GM21717 (cell line): Measurements from ENCODE around the gene MST1R.

ENCODE experiments used
- ATAC-seq: cut with Tn5 transposase; IDR thresholded peaks from one replicate; pipeline ENCODE4 v1.9.1; 2021; ENCODE audit warnings: mild to moderate bottlenecking, moderate library complexity; ENCODE audit not compliant: unreplicated experiment

The MST1R gene

DNA sequence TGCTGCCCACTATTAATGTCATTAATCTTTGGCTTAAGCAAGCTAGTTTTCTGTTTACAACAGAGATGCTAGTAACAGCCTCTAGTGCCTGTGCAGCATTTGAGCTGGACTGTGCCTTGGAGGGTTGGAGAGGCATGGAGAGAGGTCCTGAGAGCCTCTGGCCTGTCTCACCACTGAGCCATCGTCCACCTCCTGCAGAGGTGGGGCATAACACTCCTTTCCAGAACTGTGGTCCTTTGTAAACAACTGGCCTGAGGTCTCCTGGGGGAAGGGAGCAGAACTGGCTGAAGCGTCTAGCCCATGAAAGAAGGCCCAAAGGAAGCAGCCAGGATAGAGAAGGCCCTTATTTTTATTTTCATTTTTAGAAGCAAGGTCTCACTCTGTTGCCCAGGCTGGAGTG is 24.0 kb downstream of the MST1R start:
- ATAC-seq: no peak

DNA sequence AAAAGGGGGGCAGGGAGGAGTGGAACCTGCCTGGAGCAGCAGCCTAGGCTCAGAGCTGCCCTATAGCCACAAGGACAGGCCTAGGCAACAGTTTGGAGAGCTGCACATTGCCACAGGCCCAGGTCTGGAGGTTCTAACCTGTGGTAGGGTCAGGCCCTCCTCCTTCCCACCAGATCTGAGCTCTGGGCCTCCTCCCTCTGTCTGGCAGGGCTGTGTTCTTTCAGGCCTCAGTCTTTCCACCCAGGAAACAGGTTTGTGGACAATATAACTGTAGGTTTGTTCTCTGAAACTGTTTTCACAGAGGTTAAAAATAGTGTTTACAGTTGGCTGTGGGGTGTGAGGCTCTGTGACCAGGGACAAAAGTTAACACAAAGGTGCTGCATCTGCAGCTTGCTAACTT is 25.0 kb downstream of the MST1R start:
- no peak for ATAC-seq

GRCh38 chr3:49877716-49878115 is 26.0 kb downstream of the MST1R start:
- ATAC-seq: no peak

GRCh38 chr3:49876567-49876966 is 27.1 kb downstream of the MST1R start:
- ATAC-seq: no peak

GRCh38 chr3:49873623-49874022 is 30.1 kb downstream of the MST1R start:
- no peak for ATAC-seq

DNA sequence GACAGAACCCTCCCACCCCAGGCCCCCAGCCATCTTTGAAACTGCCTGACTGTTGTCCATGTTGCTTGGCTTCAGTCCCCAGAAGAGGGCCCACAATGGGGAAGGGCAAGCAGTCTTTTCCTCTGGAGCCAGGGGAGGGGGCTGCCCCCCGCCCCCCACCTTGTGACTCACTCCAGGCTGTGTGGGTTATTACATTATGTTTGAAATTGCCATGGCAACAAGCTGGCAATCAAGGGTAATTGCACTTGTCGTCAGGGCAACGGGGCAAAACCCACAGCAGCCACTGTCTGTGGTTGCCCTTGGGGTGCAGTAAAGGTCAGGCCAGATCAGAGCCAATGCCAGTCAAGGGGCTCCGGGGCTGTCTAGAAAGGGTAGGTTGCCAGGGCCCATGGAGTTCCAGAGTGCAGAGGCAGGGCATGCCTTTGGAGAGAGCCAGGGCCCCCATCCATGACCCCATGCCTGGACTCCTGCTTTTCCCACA is 30.8 kb downstream of the MST1R start:
- ATAC-seq: no peak

GRCh38 chr3:49871531-49872153 is 32.0 kb downstream of the MST1R start:
- ATAC-seq: no peak

DNA sequence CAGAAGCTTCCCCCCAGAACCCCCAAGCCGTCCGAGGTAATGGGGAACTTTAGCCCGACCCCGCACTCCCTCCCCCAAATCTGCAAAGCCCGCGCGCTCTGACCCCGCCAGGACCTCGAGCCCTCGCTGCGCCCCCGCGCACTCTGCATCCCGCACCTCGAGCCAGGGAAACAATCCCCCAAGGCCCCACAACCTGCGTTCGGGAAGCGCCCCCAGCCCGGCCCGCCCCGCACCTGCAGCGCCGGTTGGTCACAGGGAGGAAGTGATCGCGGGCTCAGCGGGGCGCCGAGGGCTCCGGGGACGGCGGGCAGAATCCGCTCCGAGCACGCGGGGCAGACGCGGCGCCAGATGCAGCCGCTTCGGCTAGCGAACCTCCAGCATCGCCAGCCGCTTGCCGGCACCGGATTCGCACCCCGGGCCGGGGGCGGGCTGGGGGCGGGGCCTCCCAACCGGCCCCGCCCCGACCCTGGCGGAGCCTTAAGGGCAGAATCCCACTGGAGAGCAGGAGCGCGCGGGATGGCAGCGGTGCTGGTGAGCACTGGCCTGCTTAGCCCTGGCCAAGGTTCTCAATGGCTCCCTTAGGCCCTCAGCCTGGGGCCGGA is 34.0 kb downstream of the MST1R start, which contains the start of gene CAMKV:
TSS of gene CAMKV (minus strand) at position 382 of the 602 bp plus-strand sequence. CDS start 7,518 bp downstream, outside the sequence.
- no peak for ATAC-seq

DNA sequence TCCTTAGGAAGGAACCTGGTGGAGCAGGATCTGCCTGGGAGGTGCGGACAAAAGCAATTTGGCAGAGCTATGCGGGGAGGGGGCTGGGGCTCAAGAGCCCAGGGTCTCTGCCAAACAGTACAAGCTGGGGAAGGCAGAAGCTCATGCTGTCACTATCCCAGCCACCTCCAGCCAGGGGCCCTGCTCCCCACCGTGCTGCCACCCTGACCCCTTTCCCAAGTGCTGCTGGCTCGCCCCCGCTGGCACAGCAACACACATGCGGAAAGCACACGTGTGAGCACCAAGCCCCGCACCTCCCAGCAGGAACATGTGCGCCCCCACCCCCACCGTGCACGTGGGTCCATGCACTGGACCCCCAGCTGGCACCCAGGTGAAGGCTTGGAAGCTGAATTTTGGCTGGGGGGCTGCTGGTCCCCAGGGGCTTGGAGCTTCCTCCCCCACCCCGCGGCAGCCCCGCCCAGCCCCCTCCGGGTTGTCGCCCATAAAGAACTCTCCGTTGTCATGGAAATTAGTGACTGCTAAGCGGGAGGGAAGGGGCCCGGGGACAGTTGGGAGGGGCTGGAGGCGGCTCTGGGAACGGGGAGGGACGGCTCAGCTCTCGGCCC is 34.7 kb downstream of the MST1R start:
- ATAC-seq: no peak

GRCh38 chr3:49867871-49868321 is 35.8 kb downstream of the MST1R start:
- ATAC-seq: no peak

DNA sequence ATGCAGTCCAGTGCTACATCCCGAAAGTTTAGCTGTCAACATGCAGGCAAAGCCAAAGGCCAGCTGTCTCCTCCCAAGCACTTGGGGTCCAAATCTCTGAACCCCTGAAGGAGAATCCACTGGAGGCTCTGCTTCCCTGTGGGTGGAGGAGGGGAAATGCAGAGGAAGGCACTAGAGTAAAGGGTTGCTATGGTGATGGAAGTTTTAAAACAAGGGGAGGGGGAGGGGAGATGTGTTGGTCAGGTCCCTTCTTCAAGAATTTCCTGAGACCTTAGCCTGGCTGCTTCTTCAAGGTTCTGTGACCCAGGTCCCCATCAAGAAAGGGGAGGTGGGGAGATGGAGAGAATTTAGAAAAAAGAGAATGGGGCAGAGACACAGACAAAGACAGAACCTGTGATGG is 36.3 kb downstream of the MST1R start:
- no peak for ATAC-seq

GRCh38 chr3:49865198-49865784 is 38.4 kb downstream of the MST1R start:
- ATAC-seq: no peak

- ATAC-seq: no peak
Observed at GRCh38 chr3:49864505-49864904, 39.2 kb downstream of the MST1R start.

GRCh38 chr3:49859576-49860305 is 43.9 kb downstream of the MST1R start:
- ATAC-seq: no peak

- ATAC-seq: peak; percentile 88
Observed at GRCh38 chr3:49856181-49857005, 47.3 kb downstream of the MST1R start, which contains the start of gene TRAIP. TRAIP (minus strand) TSS chr3:49856564; CDS start chr3:49856453, 111 bp downstream.

- ATAC-seq: no peak
Observed at GRCh38 chr3:49855662-49856061, 48.0 kb downstream of the MST1R start.

DNA sequence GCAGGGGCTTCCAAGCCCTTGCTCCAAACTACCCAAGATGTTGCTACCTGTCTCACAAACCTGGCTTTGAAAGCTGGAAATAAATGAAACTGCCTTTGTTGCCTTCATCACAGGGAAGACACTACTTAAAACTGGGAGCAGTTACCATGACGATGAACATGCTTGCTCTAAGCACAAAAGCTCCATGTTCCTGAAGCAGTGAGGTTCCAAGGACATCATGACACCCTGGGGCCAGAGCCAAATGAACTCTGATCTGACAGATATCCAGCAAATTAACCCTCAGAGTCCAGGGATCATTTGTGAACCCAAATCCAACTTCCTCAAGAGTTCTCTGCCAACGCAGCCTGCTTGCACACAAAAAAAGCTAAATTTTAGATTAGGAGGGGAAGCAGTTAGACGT is 58.0 kb downstream of the MST1R start:
- no peak for ATAC-seq

- no peak for ATAC-seq
Observed at GRCh38 chr3:49844464-49845183, 59.0 kb downstream of the MST1R start.

DNA sequence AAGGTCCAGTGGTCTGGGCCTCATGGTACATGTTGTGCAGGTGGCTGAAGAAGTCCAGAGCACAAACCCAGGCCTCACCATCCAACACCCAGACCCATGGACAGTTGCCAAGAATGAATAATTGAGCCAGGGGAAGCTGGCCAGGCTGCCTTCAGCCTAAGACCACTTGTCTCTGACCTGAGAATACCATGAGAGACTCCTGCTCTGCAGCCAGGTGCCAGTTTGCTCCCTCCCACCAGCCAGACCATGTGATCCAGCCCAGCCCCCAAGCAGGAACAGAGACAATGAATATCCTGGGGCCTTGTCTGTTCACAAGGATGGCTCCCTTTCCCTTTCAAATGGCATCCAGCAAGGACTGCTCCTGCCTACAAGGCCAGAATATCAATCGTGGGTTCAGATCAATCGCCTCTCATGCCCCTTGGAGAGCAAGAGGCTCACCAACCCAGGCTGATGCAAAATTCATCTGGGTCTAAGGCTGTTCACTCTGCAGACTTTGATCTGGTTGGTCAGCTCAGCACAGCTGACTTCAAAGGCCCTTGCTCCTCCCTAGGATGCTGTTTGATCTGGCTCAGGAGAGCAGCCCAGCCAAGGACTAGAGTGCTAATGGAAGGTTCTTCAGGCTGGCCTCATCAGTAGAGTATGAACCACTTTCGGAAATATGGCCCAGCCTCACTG is 60.7 kb downstream of the MST1R start:
- ATAC-seq: no peak
